GM18868 (cell line): Measurements from ENCODE around the gene CLASP2.
"Not testable (repeated sequence)": the region's sequence is repeated elsewhere in the genome, so short reads cannot be mapped to it uniquely, and the experiment has no call there.

Experiments used
- ATAC-seq: cut with Tn5 transposase; IDR thresholded peaks from one replicate; pipeline ENCODE4 v1.9.1; 2021; ENCODE audit warnings: mild to moderate bottlenecking, moderate library complexity; ENCODE audit not compliant: unreplicated experiment

The CLASP2 gene

DNA sequence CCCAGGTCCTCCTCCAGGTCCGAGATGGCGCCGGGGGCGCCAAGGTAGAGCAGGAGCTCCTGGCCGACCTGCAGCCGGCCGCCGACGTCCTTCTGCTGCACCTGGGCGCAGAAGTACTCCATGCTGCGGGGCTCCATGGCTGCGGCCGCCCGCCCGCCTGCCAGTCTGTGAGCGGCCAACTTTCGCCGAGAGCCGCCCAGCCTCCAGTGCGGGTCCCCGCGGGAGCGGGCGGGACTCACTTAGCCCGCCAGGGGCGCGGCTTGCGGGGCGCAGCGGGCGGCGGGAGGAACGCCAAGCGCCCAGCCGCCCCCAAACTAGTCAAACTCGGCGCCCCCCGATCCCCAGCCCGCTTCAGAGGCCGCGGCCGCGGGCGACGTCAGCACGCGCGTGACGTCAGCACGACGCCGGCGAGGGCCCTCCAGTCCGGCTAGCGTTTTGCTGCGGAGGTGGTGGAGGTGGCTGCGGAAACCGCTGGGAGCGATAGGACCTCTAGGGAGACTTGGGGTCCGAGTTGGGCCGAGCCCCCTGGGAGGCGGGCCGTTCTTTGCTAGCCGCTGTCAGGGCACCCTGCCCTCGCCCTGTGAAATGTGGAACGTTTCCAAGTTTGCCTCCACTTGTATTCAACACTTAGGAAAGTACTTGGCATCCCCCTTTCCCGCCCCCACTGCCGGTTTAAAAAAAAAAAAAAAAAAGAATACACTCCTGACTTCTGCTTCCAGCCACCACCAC is at the start of gene CLASP2:
CLASP2 (minus strand) TSS at position 389 of the 729 bp plus-strand sequence; CDS start at position 137, 252 bp downstream.
- peak; percentile 95 for ATAC-seq

DNA sequence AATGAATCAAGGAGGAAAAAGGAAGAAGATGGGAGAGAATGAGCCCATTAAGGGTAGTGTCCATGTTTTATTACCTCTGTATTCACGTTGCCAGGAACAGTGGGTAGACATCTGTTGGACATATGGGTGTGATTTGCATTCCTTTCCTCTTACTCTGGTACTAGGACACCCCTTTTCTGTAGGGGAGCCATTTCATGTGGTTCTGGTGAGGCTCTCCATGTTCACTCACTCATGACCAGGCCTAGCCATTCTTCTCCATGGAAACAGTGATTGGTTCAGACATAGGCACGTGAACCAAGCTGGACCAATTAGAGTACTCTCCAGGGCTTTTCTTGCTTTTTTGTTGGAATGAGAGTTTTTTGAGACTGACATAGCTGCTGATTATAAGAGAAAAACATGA is 40.8 kb upstream of the CLASP2 start:
- no peak for ATAC-seq

DNA sequence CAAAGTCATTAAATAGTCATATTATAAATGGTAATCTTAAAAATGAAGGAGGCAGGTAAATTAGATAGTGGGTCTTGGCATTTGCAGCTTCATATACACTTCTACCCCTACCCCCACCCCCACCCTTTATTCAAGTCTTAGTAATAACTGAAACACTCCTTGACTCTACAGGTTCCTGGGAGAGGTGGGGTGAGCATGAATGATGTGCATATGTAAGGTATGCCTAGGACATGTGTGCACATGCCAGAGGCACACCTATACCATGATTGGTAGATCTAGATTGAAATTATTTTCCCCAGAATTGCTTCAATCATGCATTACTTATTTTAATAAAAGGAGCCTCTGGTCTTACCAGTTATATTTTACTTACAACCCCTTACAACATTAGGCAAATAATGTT is 40.2 kb upstream of the CLASP2 start:
- no peak for ATAC-seq

DNA sequence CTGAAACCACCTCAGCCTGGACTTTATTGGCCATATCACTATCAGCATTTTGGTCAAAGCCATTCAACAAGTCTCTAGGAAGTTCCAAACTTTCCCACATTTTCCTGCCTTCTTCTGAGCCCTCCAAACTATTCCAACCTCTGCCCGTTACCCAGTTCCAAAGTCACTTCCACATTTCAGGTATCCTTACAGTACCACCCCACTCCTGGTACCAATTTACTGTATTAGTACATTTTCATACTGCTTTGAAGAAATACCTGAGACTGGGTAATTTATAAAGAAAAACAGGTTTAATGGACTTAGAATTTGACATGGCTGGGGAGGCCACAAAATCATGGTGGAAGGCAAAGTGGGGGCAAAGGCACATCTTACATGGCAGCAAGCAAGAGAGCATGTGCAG is 36.3 kb upstream of the CLASP2 start:
- ATAC-seq, result not testable (repeated sequence)

DNA sequence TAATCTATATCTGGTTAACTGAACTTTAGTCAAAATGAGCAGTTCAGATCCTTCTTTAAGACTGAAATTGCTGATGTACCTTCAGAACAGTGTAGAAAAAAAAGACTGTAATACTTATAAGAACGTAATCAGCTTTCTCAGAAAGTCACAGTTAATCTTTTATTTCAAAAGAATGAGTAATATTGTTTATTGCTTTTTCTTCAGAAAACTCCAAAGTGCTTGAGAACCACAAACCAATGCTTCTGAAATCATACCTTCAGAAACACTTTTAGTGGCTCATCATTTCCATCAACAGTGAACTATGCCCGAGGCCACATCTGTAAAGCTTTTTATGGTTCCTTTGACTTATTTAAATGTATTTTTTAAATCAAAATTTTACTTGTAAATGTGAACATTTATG is 33.3 kb upstream of the CLASP2 start:
- no peak for ATAC-seq

DNA sequence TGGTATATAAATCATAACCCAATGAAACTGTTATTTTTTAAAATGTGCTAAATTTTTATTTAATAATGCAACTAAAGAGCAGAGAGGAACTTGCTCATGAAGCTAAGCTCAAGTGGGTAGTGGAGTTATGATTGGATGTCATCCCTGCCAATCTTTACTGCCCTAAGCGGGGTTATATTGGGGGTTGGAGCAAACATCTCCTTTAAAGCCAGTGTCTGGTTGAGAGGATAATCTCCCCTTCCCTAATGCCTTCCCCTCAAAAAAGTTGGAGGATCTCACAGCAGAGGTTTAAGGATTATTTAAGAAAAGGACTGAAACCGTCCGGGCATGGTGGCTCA is 32.1 kb upstream of the CLASP2 start:
- ATAC-seq, result no peak

DNA sequence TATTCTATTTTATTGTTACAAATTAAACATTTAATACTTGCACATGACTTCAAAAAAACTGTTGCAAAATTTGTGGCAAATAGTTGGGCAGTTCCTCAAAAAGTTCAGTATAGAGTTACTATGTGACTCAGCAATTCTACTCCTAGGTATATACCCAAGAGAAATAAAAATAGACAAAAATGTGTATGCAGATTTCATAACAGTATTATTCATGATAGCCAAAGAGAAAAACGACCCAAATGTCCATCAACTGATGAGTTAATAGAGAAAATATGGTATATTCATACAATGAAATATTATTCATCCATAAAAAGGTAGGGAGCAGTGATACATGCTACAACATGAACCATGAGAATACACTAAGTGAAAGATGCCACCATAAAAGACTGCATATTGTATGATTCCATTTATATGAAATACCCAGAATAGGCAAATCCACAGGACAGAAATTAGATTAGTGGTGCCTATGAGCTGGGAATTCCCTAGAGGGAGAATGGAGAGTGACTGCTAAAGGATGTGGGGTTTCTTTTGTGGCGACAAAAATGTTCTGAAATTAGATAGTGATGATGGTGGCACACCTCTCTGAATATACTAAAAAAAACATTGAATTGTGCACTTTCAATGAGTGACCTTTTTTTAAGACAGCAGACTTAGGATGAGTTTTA is 31.6 kb upstream of the CLASP2 start:
- no peak for ATAC-seq

DNA sequence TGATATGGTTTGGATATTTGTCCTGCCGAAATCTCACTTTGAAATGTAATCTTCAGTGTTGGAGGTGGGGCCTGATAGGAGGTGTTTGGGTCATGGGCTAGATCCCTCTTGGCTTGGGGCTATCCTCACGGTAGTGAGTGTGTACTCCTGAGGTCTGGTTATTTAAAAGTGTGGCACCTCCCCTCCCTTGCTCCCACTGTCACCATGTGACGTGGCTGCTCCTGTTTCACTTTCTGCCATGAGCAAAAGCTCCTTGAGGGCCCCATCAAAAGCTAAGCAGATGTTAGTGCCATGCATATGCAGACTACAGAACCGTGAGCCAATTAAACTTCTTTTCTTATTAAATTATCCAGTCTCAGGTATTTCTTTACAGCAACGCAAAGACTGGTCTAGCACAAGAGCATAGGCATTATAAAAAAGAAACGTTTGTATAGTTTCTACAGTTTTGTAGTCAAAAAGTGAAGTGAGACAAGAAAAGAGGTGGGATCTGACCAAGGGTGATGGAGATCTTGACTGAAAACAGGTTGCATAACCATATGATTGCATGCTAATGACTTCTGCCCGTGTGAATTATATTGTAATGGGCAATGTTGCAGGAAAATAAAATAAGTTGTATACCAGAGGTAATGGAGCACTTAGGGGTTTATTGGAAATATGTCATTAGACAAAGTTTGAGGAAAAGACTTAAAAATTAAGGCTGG is 28.5 kb upstream of the CLASP2 start:
- ATAC-seq, result peak; percentile 70

DNA sequence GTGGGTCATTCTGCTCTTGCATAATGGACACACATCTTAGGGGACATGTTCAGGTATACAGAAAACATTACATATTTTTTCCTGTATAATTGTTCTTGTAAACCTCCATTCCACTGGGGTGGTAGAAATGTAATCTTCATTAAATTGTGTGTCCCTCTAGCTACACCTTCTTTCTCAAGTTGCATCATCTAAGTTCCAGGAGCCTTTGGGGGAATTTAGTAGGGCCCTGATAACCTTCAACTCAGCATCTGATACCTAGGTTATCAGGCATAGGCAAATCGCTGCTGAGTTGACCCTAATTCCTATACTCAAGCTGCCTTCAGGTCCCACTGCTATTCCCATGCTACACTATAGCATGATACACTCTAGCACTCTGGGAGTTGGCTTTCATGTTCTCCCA is 19.1 kb upstream of the CLASP2 start:
- no peak for ATAC-seq

DNA sequence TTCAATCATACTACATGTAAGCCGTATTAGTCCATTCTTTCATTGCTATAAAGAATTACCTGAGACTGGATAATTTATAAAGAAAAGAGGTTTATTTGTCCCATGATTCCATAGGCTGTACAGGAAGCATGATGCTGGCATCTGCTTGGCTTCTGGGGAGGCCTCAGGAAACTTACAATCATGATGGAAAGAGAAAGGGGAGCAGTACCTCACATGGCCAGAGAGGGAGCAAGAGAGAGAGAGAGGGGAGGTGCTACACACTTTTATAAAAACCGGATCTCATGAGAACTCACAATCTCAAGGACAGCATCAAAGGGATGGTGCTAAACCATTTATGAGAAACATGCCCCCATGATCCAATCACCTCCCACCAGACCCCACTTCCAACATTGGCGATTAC is 14.3 kb upstream of the CLASP2 start:
- no peak for ATAC-seq

DNA sequence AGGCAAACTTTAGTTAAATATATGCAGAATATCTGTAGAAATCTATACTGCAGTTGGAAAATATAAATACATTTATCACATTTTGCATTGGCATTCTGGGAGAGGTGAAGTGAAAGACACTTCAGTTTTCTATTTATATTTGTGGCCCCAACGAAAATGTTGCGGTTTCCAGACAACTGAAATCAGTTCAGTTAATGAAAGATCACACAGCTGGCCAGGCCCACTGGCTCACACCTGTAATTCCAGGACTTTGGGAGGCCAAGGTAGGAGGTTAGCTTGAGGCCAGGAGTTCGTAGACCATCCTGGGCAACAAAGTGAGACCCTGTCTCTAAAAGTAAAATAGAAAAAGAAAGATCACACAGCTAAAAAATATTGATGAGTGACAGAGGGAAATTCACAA is 11.9 kb upstream of the CLASP2 start:
- no peak for ATAC-seq

DNA sequence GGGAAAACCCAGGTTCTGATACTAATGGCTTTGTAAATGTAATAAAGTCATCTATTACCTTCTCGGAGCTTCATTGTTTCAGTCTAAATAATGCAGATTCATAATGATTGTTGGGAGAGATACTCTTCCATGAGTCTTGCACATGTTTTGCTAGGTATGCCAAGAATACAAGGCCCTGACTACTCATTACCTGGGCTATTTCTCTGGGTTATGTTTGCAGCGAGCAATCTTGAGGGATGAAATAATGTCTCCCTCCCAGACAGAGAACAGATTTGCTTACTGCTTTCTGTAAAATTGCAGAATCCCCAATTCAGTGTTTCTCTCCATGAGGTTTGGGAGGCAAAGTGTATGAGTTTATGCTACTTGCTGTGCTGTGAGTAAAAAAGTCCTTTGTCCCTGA is 6.2 kb upstream of the CLASP2 start:
- ATAC-seq, result no peak

DNA sequence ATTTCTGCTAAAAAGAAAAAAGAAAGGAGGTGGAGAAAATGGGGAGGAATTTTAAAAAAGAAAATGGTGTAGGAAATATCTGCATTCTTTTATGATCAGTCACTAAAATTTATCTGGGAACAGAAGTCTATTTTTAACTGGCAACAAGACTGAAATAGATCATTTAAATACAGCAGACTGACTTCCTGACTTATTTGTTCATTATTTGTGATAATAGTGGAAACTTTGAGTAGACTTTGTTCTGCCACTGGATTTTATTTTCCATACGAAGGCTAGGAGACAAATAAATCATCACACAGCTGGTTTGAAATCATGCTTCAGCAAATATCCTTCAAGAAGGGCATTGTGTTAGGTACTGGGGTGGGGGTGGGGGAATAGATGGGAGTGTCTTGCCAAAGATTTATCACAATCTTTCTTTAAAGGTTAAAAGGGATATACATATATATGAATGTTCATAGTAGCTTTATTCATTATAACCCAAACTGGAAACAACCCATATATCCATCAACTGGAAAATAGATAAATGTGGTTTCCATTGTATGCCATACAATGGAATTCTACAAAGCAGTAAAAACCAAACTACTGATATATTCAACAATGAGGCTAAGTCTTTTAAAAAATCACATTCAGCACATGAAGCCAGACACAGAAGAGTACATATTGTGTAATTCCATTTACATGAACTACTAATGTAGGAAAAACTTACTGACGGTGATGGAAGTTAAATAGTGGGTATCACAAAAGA is 4.7 kb upstream of the CLASP2 start:
- ATAC-seq, result no peak

DNA sequence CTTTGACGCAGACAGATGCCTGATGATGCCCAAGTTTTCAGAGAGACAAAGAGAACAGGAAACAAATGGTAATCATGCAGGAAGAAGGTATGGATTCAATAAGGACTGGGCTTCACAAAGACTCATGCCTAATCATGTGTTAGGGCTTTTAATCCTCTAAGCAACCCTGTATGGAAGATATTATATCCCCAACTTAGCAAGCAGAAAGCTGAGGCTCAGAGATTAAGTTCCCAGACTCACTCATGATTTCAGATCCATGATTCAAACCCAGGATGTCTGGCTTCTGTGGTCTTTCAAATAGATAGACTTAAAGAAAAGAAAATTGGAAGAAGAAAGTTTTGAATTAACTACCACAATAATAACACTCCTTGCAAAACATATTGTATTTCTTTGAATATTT is 4.1 kb upstream of the CLASP2 start:
- no peak for ATAC-seq

DNA sequence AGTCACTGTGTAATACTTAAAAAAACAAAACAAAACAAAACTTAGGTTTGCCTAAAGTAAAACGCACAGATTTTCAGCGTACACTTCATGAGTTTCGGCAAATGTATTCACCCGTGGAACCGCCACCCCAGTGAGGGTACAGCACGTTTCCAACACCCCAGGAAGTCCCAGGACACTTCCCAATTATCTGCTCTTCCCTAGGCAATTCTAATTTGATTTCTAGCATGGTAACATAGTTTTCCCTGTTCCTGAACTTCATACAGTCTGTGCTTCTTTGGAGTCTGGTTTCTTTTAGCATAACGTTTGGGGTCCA is 497 bp upstream of the CLASP2 start:
- peak; percentile 1 for ATAC-seq

DNA sequence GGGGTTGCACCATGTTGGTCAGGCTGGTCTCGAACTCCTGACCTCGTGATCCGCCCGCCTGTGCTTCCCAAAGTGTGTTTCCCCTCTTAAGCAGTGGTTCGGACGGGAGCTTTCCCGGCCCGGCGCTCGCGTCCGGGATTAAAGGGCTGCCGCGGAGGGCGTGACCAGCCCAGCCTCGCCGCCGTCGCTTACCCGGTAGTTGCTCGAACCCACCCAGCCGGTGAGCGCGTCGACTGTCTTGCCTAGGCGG is 513 bp downstream of the CLASP2 start:
- peak; percentile 65 for ATAC-seq

DNA sequence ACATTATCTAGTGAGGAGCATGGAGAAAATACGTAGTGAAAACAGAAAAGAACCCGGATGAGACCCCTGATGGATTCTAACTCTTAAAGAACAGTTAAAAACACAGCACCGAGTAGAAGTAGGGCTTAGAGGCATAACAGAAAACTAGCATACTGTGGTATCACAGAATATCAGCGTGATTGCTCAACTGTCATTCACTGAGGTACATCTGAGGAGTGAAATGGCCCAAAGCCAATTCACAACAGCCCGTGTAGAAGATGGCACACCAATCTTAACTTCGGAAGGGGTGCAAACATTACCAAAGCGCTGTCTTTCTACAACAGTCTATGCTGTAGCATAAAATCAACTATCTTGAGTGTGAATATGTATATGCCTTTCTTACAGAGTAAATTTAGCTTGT is 1.8 kb downstream of the CLASP2 start:
- ATAC-seq, result no peak

DNA sequence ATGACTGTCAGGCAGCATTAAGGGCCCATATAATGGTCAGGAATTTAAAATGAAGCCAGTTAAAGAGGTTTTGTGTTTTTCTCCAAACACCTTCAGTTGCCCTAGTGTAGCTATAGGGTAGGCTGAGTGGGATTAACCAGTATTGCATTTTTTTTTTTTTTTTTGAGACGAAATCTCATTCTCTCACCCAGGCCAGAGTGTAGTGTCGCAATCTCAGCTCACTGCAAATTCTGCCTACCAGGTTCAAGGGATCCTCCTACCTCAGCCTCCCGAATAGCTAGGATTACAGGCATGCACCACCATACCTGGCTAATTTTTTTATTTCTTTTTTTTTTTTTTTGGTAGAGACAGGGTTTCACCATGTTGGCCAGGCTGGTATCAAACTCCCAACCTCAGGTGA is 7.0 kb downstream of the CLASP2 start:
- ATAC-seq, result no peak

DNA sequence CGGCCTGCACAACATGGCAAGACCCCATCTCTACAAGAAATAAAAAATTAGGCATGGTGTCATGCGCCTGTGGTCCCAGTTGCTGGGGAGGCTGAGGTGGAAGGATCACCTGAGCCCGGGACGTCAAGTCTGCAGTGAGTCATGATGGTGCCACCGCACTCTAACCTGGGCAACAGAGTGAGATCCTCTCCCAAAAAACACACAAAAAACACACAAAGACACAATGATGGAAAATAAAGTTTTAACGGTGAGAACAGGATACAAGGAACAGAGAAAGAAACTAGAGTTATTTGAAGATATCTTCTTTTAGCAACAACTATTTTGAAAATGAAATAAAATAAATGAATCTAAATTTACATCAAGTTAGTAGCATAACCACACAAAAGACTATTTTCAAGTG is 12.0 kb downstream of the CLASP2 start:
- no peak for ATAC-seq

DNA sequence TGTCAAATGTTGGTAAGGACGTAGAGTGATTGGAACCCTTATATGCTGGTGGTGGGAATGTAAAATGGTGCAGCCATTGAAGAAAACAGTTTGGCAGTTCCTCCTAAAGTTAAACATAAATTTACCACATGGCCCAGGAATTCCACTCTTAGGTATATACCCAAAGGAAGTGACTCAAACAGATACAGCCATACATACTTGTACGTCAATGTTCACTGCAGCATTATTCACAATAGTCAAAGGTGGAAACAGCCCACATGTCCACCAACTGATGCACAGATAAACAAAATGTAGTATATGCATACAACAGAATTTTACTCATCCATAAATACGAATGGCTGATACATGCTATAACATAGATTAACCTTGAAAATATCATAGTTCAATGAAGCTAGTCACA is 13.2 kb downstream of the CLASP2 start:
- no peak for ATAC-seq

DNA sequence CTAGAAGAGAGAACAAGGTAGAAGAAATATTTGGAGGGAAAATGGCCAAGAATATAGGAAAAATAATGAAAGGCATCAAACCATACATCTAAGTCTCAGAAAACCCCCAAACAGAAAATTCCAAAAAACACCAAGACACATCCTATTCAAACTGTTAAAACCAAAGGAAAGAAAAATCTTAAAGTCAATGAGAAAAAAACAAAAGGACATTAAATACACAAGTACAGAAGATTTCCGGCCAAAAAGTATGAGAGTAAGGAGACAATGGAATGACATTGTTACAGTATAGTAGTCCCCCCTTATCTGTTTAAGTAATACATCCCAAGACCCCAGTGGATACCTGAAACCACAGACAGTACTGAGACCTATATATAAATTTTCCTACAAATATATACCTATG is 18.8 kb downstream of the CLASP2 start:
- no peak for ATAC-seq

DNA sequence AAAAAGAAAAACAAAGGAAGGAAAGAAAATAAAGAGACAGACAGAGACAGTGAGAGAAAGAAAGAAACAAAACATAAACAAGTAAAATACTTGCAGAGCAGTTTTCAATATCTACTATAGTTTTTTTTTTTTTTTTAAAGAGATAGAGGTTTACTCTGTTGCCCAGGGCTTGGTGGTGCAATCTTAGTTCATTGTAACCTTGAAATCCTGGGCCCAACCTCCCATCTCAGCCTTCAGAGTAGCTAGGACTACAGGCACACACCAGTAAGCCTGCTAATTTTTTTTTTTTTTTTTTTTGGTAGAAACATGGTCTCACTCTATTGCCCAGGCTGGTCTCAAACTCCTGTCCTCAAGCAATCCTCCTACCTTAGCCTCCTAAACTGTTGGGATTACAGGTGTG is 23.1 kb downstream of the CLASP2 start:
- no peak for ATAC-seq
